Activated CD4-positive, alpha-beta T cell treated with anti-CD3 and anti-CD28 coated beads for 36 hours (primary cell): ENCODE results near the gene REV1. TPM values are rescaled to one million over a fixed set of nuclear protein-coding genes. Genes with fewer than 3 reads are reported as not detected.

Experiments
- ATAC-seq: fragments of 200-7000 bp; cut with Tn5 transposase; one replicate; pipeline ENCODE4 v1.10.0; 2021; ENCODE audit warnings: mild to moderate bottlenecking, moderate library complexity
- CTCF ChIA-PET: fragments of 350-600 bp; sonication (Branson Sonifier 250); formaldehyde crosslinking; loops from one replicate; lab custom pipeline; 2021; ENCODE audit warnings: antibody characterized with exemption; lab: Charles Lee
- POLR2A ChIA-PET: fragments of 350-600 bp; sonication (Branson Sonifier 250); formaldehyde crosslinking; loops from one replicate; lab custom pipeline; 2021; ENCODE audit warnings: antibody characterized with exemption, inconsistent platforms; lab: Charles Lee
- DNase-seq: peaks from one replicate; pipeline ENCODE4 v3.0.0-alpha.2; 2020
- H3K27ac Mint-ChIP-seq: one replicate; pipeline ENCODE4 v1.8.0; 2021; ENCODE audit warnings: mixed read lengths
- H3K27me3 Mint-ChIP-seq: one replicate; pipeline ENCODE4 v1.8.0; 2021; ENCODE audit warnings: mixed read lengths
- H3K36me3 Mint-ChIP-seq: one replicate; pipeline ENCODE4 v1.8.0; 2021; ENCODE audit warnings: low read depth, mixed read lengths
- H3K4me1 Mint-ChIP-seq: one replicate; pipeline ENCODE4 v1.8.0; 2021; ENCODE audit warnings: mixed read lengths
- H3K4me3 Mint-ChIP-seq: one replicate; pipeline ENCODE4 v1.8.0; 2021; ENCODE audit warnings: mild to moderate bottlenecking, moderate library complexity, mixed read lengths
- H3K9me3 Mint-ChIP-seq: one replicate; pipeline ENCODE4 v1.8.0; 2021; ENCODE audit warnings: low read depth, mixed read lengths
- intact Hi-C, 2 experiments: fragments of 100-400 bp; cut with DNase I in 1 of 2; cut with micrococcal nuclease in 1 of 2; formaldehyde crosslinking; loops; one replicate each; pipeline versions ENCODE4 v1.14.2 to v1.15.1; 2022 to 2024; cut with DNase I, micrococcal nuclease
- total RNA-seq, 2 experiments: library from RNA; stranded (reverse); gene quantifications; one replicate each; pipeline ENCODE4 v1.2.3, GENCODE V29; 2021

Gene REV1
- 10 to 100 TPM; 30.0 to 38.2 TPM for total RNA-seq

DNA sequence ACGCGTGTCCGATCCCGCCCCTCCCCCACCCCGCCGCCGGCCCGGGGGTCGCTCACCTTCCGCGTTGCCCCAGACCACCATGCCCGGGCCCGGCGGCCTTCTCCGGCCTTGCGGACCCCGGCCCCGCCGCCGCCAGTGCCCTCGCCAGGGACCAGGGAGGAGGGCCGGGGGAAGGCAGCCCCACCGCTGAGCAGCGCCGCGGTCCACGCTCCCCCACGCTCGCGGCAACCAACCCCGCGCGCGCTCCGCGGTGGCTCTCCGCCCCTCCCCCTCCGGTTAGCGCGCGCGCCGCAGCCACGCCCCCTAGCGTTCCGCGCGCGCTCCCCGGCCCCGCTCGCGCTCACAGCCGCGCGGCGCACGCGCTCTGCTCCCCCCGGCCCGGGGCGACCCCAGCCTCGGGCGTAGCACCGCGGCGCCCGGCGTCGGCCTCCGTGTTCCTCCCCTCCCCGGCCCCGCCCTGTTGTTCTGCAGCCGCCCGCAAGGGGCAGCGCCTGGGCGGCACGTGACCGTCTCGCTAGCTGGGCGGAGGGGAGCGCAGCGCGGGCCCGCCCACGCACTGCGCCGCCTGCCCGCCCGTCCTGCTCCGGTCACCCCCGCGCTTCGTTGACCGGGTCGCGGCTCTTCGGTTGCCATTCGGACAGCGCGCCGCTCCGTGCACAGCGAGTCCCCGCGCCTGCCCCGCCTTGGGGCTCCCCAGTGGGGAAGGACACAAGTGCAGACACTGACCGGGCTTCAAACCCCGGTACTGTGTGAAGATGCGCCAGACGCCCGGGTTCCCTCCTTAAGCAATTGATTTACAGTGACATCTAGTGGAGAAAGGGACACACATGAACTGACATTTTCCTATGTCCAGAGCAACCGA, at the start of gene REV1:
Gene REV1 (minus strand): TSS at position 257 of the 862 bp plus-strand sequence. CDS start 25,042 bp downstream, outside the sequence.
- no peaks in the 10 kb centered on the region for H3K9me3 Mint-ChIP-seq
- POLR2A ChIA-PET = interaction anchor here (0.6 kb wide), 1 partner anchor 152 kb away, joined by 5 read pairs; no protein-coding TSS in a partner anchor

DNA sequence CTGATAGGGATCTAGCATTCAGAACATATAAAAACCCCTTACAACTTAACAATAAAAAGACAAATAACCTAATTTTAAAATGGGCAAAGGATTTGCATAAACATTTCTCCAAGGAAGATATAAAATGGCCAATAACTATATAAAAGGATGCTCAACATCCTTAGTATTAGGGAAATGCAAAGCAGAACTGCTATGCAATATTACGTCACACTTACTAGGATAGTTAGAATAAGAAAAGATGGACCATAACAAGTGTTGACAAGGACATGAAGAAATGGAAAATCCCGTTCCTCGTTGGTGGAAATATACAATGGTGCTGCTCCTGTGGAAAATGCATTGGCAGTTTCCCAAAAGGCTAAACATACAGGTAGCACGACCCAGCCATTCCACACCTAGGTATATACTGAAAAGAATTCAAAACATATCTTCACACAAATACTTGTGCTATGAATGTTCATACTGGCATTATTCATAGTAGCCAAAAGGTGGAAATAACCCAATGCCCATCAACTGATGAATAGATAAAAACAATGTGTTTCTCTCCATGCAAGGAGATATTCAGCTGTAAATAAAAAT, 48.2 kb upstream of the REV1 start:
- intact Hi-C loops = no loop called here
- H3K4me3 Mint-ChIP-seq = no peak overlapping the region
- ChIA-PET POLR2A (no interaction called here), CTCF (no interaction called here)
- no peaks in the 10 kb centered on the region for H3K4me1 Mint-ChIP-seq
- DNase-seq = no peak
- peaks cover 9% of the 10 kb centered on the region for H3K27me3 Mint-ChIP-seq
- H3K36me3 Mint-ChIP-seq = no peaks in the 10 kb centered on the region
- ATAC-seq = no peak
- H3K9me3 Mint-ChIP-seq = peaks cover 4% of the 10 kb centered on the region
- H3K27ac Mint-ChIP-seq = no peak overlapping the region

More for the DNA sequence above, at the start of gene REV1:
- H3K4me3 Mint-ChIP-seq = peak within 1 kb of the TSS; percentile 89
- CTCF ChIA-PET = interaction anchor here (0.5 to 1.0 kb wide), 5 partner anchors 15 to 548 kb away, joined by 3 to 4 read pairs (median 3); no protein-coding TSS in a partner anchor
- H3K4me1 Mint-ChIP-seq = peaks cover 33% of the 10 kb centered on the region
- ATAC-seq (peak; percentile 89), DNase-seq (peak; percentile 97)
- intact Hi-C loops = loop anchor here (1.0 to 10.0 kb wide), 11 partner anchors 154 to 1763 kb away; partner anchors contain the start of genes MITD1 (in 2 of the 2), MRPL30 (in 2 of the 2), TXNDC9 (in 2 of the 2) and C2orf15 (in 1 of the 2)
- H3K27me3 Mint-ChIP-seq = no peaks in the 10 kb centered on the region
- peak within 1 kb of the TSS; percentile 99 for H3K27ac Mint-ChIP-seq
- H3K36me3 Mint-ChIP-seq = peaks cover 14% of the 10 kb centered on the region

DNA sequence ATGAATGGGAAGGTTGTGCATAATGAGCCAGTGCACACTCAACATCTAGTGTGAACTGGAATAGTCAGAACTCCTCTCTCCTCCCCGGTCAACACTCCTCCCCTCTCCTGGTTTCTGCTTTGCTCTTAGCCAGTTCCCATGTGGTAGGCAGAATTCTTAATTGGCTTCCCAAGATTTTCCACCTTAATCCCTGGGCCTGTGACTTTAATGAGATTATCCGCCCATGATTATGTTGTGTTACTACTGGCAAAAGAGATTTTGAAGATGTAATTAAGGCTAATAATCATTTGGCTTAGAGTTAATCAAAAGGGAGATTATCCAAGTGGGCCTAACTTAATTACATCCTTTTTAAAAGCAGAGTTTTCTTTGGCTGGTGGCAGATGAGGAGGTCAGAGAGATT, 34.2 kb upstream of the REV1 start:
- Mint-ChIP-seq H3K4me1 (no peaks in the 10 kb centered on the region), H3K36me3 (no peaks in the 10 kb centered on the region), H3K9me3 (no peaks in the 10 kb centered on the region), H3K27ac (no peak overlapping the region), H3K4me3 (no peak overlapping the region), H3K27me3 (no peaks in the 10 kb centered on the region)
- DNase-seq (no peak), ATAC-seq (no peak)
- intact Hi-C loops = no loop called here
- ChIA-PET POLR2A (no interaction called here), CTCF (no interaction called here)

DNA sequence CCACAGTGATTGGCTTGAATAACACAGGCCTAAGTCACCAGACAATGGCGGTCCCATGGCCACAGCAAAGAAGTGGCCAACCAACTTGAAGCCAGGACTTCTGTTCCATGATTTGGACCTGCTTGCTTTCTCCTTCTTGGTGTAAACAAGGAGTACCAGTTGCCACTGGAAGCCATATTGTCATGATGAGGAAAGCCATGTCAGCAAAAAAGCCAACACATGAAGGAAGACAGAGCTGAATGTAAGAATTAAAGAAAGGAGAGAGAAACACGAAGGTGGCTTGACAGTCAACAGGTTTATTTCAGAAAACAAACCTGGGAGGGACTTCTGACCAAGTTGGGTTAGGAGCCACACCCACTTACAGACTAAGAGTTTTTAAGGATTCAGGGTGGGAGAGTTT, 32.3 kb upstream of the REV1 start:
- Mint-ChIP-seq H3K4me3 (no peak overlapping the region), H3K27me3 (peaks cover 4% of the 10 kb centered on the region), H3K4me1 (no peaks in the 10 kb centered on the region), H3K36me3 (no peaks in the 10 kb centered on the region), H3K27ac (no peak overlapping the region), H3K9me3 (no peaks in the 10 kb centered on the region)
- no peak for ATAC-seq
- ChIA-PET POLR2A (no interaction called here), CTCF (no interaction called here)
- intact Hi-C loops = no loop called here
- no peak for DNase-seq

DNA sequence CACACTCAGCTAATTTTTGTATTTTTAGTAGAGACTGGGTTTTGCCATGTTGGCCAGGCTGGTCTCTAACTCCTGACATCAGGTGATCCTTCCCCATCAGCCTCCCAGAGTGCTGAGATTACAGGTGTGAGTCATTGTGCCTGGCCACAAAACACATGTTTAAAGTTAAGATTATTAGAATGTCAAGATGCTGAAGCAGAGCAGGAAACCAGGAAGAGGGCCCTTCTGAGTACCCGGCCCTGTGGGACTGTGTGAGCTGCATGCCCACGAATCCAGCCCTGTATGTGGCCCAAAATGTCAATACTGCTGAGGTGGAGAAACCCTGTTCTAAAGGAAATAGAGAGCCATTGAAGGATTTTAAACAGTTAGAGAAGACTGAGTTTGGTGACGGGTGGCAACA, 31.0 kb upstream of the REV1 start:
- DNase-seq (no peak), ATAC-seq (no peak)
- H3K4me1 Mint-ChIP-seq = no peaks in the 10 kb centered on the region
- H3K9me3 Mint-ChIP-seq = no peaks in the 10 kb centered on the region
- H3K27me3 Mint-ChIP-seq = peaks cover 8% of the 10 kb centered on the region
- ChIA-PET CTCF (no interaction called here), POLR2A (no interaction called here)
- H3K36me3 Mint-ChIP-seq = no peaks in the 10 kb centered on the region
- no peak overlapping the region for H3K4me3 Mint-ChIP-seq
- intact Hi-C loops = no loop called here
- H3K27ac Mint-ChIP-seq = no peak overlapping the region

GRCh38 chr2:99520195-99520594, 30.4 kb upstream of the REV1 start:
- peaks cover 8% of the 10 kb centered on the region for H3K27me3 Mint-ChIP-seq
- H3K4me3 Mint-ChIP-seq = no peak overlapping the region
- H3K36me3 Mint-ChIP-seq = no peaks in the 10 kb centered on the region
- no peak for ATAC-seq
- intact Hi-C loops = no loop called here
- DNase-seq = no peak
- no peak overlapping the region for H3K27ac Mint-ChIP-seq
- no peaks in the 10 kb centered on the region for H3K9me3 Mint-ChIP-seq
- no peaks in the 10 kb centered on the region for H3K4me1 Mint-ChIP-seq
- ChIA-PET CTCF (no interaction called here), POLR2A (no interaction called here)

DNA sequence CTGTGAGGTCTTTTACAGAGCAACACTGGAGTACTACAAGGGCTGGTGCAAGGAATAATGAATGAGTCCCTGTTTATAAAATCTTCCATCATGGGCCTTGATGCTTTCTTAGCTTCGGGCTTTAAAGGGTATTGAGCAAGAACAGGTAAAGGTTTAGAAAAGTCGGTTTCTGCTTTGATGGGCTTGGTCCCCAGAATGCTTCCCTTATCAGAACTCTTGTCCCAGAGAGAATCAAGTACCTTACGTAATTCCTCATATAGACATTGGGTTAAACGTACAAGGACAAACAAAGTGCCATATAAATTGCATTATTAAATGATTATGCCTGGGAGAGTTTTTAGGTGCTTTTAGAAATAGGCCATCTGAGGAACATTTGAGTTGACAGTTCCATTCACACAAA, 24.5 kb upstream of the REV1 start:
- no peak overlapping the region for H3K27ac Mint-ChIP-seq
- no peak overlapping the region for H3K4me3 Mint-ChIP-seq
- H3K36me3 Mint-ChIP-seq = no peaks in the 10 kb centered on the region
- ATAC-seq (no peak), DNase-seq (no peak)
- no peaks in the 10 kb centered on the region for H3K9me3 Mint-ChIP-seq
- intact Hi-C loops = no loop called here
- ChIA-PET CTCF (no interaction called here), POLR2A (no interaction called here)
- peaks cover 8% of the 10 kb centered on the region for H3K27me3 Mint-ChIP-seq
- no peaks in the 10 kb centered on the region for H3K4me1 Mint-ChIP-seq

GRCh38 chr2:99512181-99512591, 22.4 kb upstream of the REV1 start:
- Mint-ChIP-seq H3K27me3 (peaks cover 4% of the 10 kb centered on the region), H3K9me3 (no peaks in the 10 kb centered on the region), H3K36me3 (no peaks in the 10 kb centered on the region), H3K27ac (no peak overlapping the region), H3K4me1 (no peaks in the 10 kb centered on the region), H3K4me3 (no peak overlapping the region)
- no peak for DNase-seq
- ChIA-PET POLR2A (no interaction called here), CTCF (no interaction called here)
- intact Hi-C loops = no loop called here
- ATAC-seq = no peak

- Mint-ChIP-seq H3K36me3 (no peaks in the 10 kb centered on the region), H3K4me1 (peaks cover 10% of the 10 kb centered on the region), H3K27me3 (no peaks in the 10 kb centered on the region), H3K9me3 (no peaks in the 10 kb centered on the region), H3K27ac (no peak overlapping the region), H3K4me3 (no peak overlapping the region)
- POLR2A ChIA-PET = no interaction called here
- ATAC-seq (no peak), DNase-seq (no peak)
- CTCF ChIA-PET = no interaction called here
- intact Hi-C loops = no loop called here
These were observed 19.6 kb upstream of the REV1 start for GRCh38 chr2:99509387-99509786.

DNA sequence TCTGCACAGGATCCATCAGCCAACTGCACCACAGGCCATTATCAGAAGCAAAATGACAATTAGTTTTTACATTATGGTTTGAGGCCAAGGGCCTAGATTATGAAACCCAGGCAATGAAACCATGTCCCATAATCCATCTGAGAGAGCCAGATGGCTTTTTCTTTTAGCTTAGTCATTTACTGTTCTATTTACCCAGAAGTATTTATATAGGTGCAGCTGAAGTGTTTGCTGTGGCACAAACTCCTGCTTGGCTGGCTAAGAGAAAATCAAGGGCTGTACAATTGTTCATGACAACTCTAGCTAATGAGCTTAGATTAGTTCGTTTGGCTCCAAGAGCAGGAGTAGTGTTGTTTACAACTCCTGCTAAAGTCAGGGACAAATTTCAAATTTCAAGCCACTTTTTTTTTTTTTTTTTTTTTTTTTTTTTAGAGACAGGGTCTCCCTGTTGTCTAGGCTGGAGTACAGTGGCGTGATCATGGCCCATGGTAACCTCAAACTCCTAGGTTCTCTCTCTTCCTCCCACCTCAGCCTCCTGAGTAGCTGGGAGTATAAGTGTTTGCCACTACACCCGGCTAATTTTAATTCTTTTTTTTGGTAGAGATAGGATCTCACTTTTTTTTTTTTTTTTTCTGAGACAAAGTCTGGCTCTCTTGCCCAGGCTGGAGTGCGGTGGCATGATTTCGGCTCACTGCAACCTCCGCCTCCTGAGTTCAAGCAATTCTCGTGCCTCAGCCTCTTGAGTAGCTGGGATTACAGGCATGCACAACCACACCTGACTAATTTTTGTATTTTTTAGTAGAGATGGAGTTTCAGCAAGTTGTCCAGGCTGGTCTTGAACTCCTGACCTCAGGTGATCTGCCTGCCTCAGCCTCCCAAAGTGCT, 18.4 kb upstream of the REV1 start:
- DNase-seq (no peak), ATAC-seq (no peak)
- no peaks in the 10 kb centered on the region for H3K9me3 Mint-ChIP-seq
- H3K27ac Mint-ChIP-seq = no peak overlapping the region
- no peaks in the 10 kb centered on the region for H3K27me3 Mint-ChIP-seq
- intact Hi-C loops = no loop called here
- ChIA-PET CTCF (interaction anchor here (0.6 to 1.3 kb wide), 2 partner anchors 9 to 476 kb away, joined by 3 to 4 read pairs; no protein-coding TSS in a partner anchor), POLR2A (no interaction called here)
- H3K4me1 Mint-ChIP-seq = peaks cover 18% of the 10 kb centered on the region
- H3K4me3 Mint-ChIP-seq = no peak overlapping the region
- no peaks in the 10 kb centered on the region for H3K36me3 Mint-ChIP-seq

GRCh38 chr2:99504844-99505584, 15.2 kb upstream of the REV1 start:
- no peak for DNase-seq
- Mint-ChIP-seq H3K9me3 (no peaks in the 10 kb centered on the region), H3K36me3 (no peaks in the 10 kb centered on the region), H3K27ac (peak overlapping the region; percentile 30), H3K4me1 (peaks cover 18% of the 10 kb centered on the region), H3K4me3 (no peak overlapping the region), H3K27me3 (peaks cover 3% of the 10 kb centered on the region)
- CTCF ChIA-PET = no interaction called here
- intact Hi-C loops = no loop called here
- ATAC-seq = peak; percentile 39
- POLR2A ChIA-PET = no interaction called here
